GM12878 (cell line): ENCODE measurements around the gene GNAQ. TPM values are rescaled to one million over a fixed set of nuclear protein-coding genes. Genes with fewer than 3 reads are reported as not detected.

Source experiments
- ATAC-seq: fragments of 200-7000 bp; cut with Tn5 transposase; 3 replicates; pipeline ENCODE4 v1.9.1; 2020; ENCODE audit warnings: mild to moderate bottlenecking, moderate library complexity
- BruUV-seq: library from RNA; stranded (reverse); fragments of 400-500 nt; replicated peaks from 2 replicates; lab custom pipeline; 2021; lab: Mats Ljungman, UMichigan
- CTCF ChIA-PET: fragments of 300-600 bp; sonication (Branson Sonifier 250); formaldehyde crosslinking; extraction: SDS; loops from one replicate; lab custom pipeline; 2021; ENCODE audit warnings: inconsistent platforms; lab: Yijun Ruan, JAX
- POLR2A ChIA-PET: fragments of 350-600 bp; formaldehyde crosslinking; extraction: SDS; loops from one replicate; lab custom pipeline; 2021; ENCODE audit warnings: inconsistent platforms; lab: Charles Lee
- RAD21 ChIA-PET: fragments of 300-600 bp; sonication (Branson Sonifier 250); formaldehyde crosslinking; loops from one replicate; lab custom pipeline; 2023; ENCODE audit warnings: antibody characterized with exemption; ENCODE audit not compliant: unreplicated experiment; lab: Charles Lee
- SMC1A ChIA-PET: fragments of 300-600 bp; sonication (Branson Sonifier 250); formaldehyde crosslinking; loops from one replicate; lab custom pipeline; 2023; ENCODE audit not compliant: unreplicated experiment, uncharacterized antibody; lab: Charles Lee
- DNase-seq: peaks from one replicate; pipeline ENCODE4 v3.0.0-alpha.2; 2011; ENCODE audit warnings: low read depth, low spot score
- FAIRE-seq: peaks from 3 replicates; lab custom pipeline; 2011; peaks lifted over from hg19 to GRCh38; lab: Jason Lieb, UNC
- H2AFZ ChIP-seq: 2 replicates; pipeline ENCODE4 v1.6.0; 2011; ENCODE audit warnings: low read depth, low read length, control low read depth; ENCODE audit not compliant: control insufficient read depth
- H3K27ac ChIP-seq: 2 replicates; pipeline ENCODE4 v1.5.1; 2011; ENCODE audit warnings: control low read depth; ENCODE audit not compliant: control insufficient read depth, insufficient read depth
- H3K27me3 ChIP-seq, 2 experiments: replicated peaks in 1 of 2; 2 replicates each; pipeline versions ENCODE4 v1.6.0 to v1.6.1; 2011; ENCODE audit warnings: low read length in 1 of 2; ENCODE audit not compliant: control insufficient read depth in 2 of 2, insufficient read depth in 2 of 2
- H3K36me3 ChIP-seq, 2 experiments: 2 replicates each; pipeline ENCODE4 v1.5.1; 2011; ENCODE audit warnings: low read length in 1 of 2; ENCODE audit not compliant: control insufficient read depth in 2 of 2, insufficient read depth in 2 of 2
- H3K4me1 ChIP-seq: 2 replicates; pipeline ENCODE4 v1.6.1; 2011; ENCODE audit warnings: mild to moderate bottlenecking, low read length, moderate library complexity, mixed read lengths; ENCODE audit not compliant: control insufficient read depth, insufficient read depth
- H3K4me2 ChIP-seq: 2 replicates; pipeline ENCODE4 v1.6.0; 2011; ENCODE audit warnings: control low read depth; ENCODE audit not compliant: control insufficient read depth, insufficient read depth
- H3K4me3 ChIP-seq: fragments of 200-600 bp; sonication (generic); 2 replicates; pipeline ENCODE4 v1.5.1; 2016
- H3K79me2 ChIP-seq: 2 replicates; pipeline ENCODE4 v1.6.0; 2011; ENCODE audit warnings: low read length; ENCODE audit not compliant: control insufficient read depth, insufficient read depth
- H3K9ac ChIP-seq: 2 replicates; pipeline ENCODE4 v1.8.0; 2011; ENCODE audit warnings: low read length, control low read depth, mixed read lengths; ENCODE audit not compliant: control insufficient read depth, insufficient read depth
- H3K9me3 ChIP-seq: replicated peaks from 3 replicates; pipeline ENCODE4 v1.5.1; 2011; ENCODE audit warnings: mild to moderate bottlenecking, low read length; ENCODE audit not compliant: control insufficient read depth, insufficient read depth
- H4K20me1 ChIP-seq: 2 replicates; pipeline ENCODE4 v1.6.0; 2011; ENCODE audit not compliant: control insufficient read depth, insufficient read depth
- BHLHE40 ChIP-seq, 2 experiments: fragments of 450-650 bp in 1 of 2; IDR thresholded peaks; 2 replicates each; pipeline ENCODE4 v1.6.1; 2011 to 2017; ENCODE audit warnings: low read depth in 2 of 2, borderline replicate concordance in 1 of 2, improper control_type of control experiment in 1 of 2, low read length in 1 of 2, mild to moderate bottlenecking in 1 of 2
- CBX3 ChIP-seq: fragments of 200-600 bp; sonication (generic); IDR thresholded peaks from 2 replicates; pipeline ENCODE4 v1.6.1; 2016; ENCODE audit warnings: low read depth, borderline replicate concordance
- FOS ChIP-seq: IDR thresholded peaks from 3 replicates; pipeline ENCODE4 v1.6.1; 2011; ENCODE audit warnings: borderline replicate concordance; ENCODE audit not compliant: insufficient read length; ENCODE audit errors: extremely low read depth
- RAD51 ChIP-seq: fragments of 450-650 bp; IDR thresholded peaks from 2 replicates; pipeline ENCODE4 v1.6.1; 2016; ENCODE audit warnings: moderate library complexity, mild to moderate bottlenecking, inconsistent platforms
- WGBS: methylation state at CpG from one replicate; pipeline ENCODE4 v1.1.6; 2016; ENCODE audit warnings: low lambda C conversion rate; ENCODE audit not compliant: insufficient replicate concordance, insufficient coverage; ENCODE audit errors: missing lambda C conversion rate; 5-methylcytosine and 5-hydroxymethylcytosine counted together
- in situ Hi-C: fragments of 300-500 bp; cut with MboI; formaldehyde crosslinking; loops from 9 replicates; pipeline ENCODE4 v1.14.3; 2018; ENCODE audit warnings: mixed read lengths
- intact Hi-C: fragments of 100-400 bp; cut with micrococcal nuclease; formaldehyde crosslinking; loops from one replicate; pipeline ENCODE4 v1.14.2; 2022; ENCODE audit not compliant: unreplicated experiment
- polyA plus RNA-seq, 11 experiments: library from polyadenylated mRNA; depleted of rRNA in 4 of 11; unstranded in 6 of 11; stranded (reverse) in 5 of 11; fragments of >200 nt; fragmentation: Nextera tagmentation in 4 of 11; fragmentation: Illumina TruSeq in 1 of 11; extraction: Ambion mirVana in 4 of 11; extraction: Trizol in 1 of 11; gene quantifications; 1 replicate in 1 of 11; 2 replicates in 10 of 11; pipeline versions ENCODE4 v1.2.1 to v1.2.3, GENCODE V29; 2011 to 2016; ENCODE audit warnings: inconsistent platforms in 2 of 11, missing spikeins in 2 of 11, low read depth in 1 of 11
- total RNA-seq, 4 experiments: library from RNA; depleted of rRNA in 3 of 4; stranded (reverse); fragments of >200 nt in 3 of 4; fragmentation: Illumina TruSeq in 1 of 4; extraction: Trizol in 1 of 4; gene quantifications; 2 replicates each; pipeline versions ENCODE4 v1.2.1 to v1.2.3, GENCODE V29; 2013 to 2021
- TF ChIP-seq, protein P1 (sequence below): IDR thresholded peaks from 2 replicates; pipeline ENCODE4 v1.6.1; 2012; ENCODE audit warnings: low read length, inconsistent platforms
- TF ChIP-seq, protein P2 (sequence below): fragments of 450-650 bp; IDR thresholded peaks from 2 replicates; pipeline ENCODE4 v1.6.1; 2017; ENCODE audit warnings: mild to moderate bottlenecking
- TF ChIP-seq, protein P3 (sequence below): fragments of 450-650 bp; IDR thresholded peaks from 2 replicates; pipeline ENCODE4 v1.6.1; 2014; ENCODE audit warnings: mild to moderate bottlenecking

GNAQ gene
- total and polyA plus RNA-seq, 10 of the 15 experiments (the other 5 are each of a cell fraction or from before 2014, with no cell fraction given) = 0.15 to 47.2 (median 0.49) TPM

DNA sequence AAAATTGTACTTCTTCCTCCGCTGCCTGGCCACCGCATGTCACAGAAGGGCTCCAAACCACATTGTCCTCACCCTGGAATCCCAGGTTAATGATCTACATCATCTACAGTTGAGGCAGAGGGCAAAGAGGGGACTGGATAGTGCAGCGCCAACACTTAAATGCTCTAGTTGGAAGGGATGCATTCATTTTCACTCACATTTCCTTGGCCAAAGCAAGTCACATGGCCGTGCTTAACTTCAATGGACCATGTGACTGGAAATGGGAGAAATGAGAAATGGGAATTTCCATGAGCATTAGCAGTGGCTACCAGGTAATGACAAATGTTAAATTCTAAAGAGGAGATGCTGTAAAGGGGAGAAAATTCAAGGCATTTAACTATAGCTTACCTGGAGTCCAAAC, 13.3 kb upstream of the GNAQ start:
- ChIA-PET RAD21 (interaction anchor here (1.5 to 1.6 kb wide), 2 partner anchors 9 to 74 kb away, joined by 3 to 5 read pairs; no protein-coding TSS in a partner anchor), SMC1A (interaction anchor here (0.9 to 2.6 kb wide), 6 partner anchors 8 to 255 kb away, joined by 3 to 20 read pairs (median 5); no protein-coding TSS in a partner anchor), CTCF (interaction anchor here (1.5 to 3.1 kb wide), 3 partner anchors 9 to 66 kb away, joined by 3 to 30 read pairs (median 4); no protein-coding TSS in a partner anchor), POLR2A (no interaction called here)
- no peak overlapping the region for H3K4me2 ChIP-seq
- H4K20me1 ChIP-seq = no peaks in the 10 kb centered on the region
- no peak overlapping the region for H2AFZ ChIP-seq
- BruUV-seq = no TSS peak
- no peak overlapping the region for H3K9ac ChIP-seq
- no peaks in the 10 kb centered on the region for H3K36me3 ChIP-seq
- WGBS = 37% methylated on average over 4 of the region's 4 CpGs
- no peak overlapping the region for H3K27ac ChIP-seq
- DNase-seq (no peak), ATAC-seq (no peak), FAIRE-seq (no peak)
- no peaks in the 10 kb centered on the region; a peak in 1 of 4 replicates for H3K27me3 ChIP-seq
- H3K4me3 ChIP-seq = no peak overlapping the region
- TF ChIP-seq, protein P1, sequence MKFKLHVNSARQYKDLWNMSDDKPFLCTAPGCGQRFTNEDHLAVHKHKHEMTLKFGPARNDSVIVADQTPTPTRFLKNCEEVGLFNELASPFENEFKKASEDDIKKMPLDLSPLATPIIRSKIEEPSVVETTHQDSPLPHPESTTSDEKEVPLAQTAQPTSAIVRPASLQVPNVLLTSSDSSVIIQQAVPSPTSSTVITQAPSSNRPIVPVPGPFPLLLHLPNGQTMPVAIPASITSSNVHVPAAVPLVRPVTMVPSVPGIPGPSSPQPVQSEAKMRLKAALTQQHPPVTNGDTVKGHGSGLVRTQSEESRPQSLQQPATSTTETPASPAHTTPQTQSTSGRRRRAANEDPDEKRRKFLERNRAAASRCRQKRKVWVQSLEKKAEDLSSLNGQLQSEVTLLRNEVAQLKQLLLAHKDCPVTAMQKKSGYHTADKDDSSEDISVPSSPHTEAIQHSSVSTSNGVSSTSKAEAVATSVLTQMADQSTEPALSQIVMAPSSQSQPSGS = no peak
- TF ChIP-seq RAD51 = 0 out of 2 replicates have a peak, but pooled peaks have one; percentile 16
- in situ Hi-C loops (no loop called here), intact Hi-C loops (loop anchor here (5.0 kb wide), 1 partner anchor 47 kb away; no protein-coding TSS in a partner anchor)
- H3K79me2 ChIP-seq = no peaks in the 10 kb centered on the region
- no peaks in the 10 kb centered on the region for H3K4me1 ChIP-seq
- no peaks in the 10 kb centered on the region for H3K9me3 ChIP-seq

DNA sequence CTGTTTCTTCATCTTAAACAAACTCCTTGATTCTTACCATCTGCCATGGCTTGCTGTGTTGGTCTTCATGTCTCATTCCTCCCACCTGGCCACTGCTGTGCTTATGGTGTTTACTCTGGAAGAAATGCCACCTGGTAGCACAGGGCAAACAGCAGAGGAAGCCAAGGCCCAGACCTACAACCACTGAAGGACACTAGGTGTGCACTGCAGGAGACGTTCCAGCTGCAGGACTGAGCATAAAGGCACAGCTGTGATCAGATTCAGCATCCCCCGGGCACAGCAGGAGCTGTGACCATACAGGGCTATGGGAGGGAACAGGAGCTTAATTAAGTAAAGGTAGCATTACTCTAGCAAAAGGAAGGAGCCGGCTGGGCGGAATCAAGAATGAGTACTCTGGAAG, 12.6 kb upstream of the GNAQ start:
- in situ Hi-C loops = no loop called here
- ChIA-PET SMC1A (interaction anchor here (0.9 kb wide), 1 partner anchor 9 kb away, joined by 3 read pairs; no protein-coding TSS in a partner anchor), RAD21 (interaction anchor here (1.5 kb wide), 1 partner anchor 8 kb away, joined by 3 read pairs; no protein-coding TSS in a partner anchor), CTCF (no interaction called here), POLR2A (no interaction called here)
- Histone ChIP-seq H3K27me3 (no peaks in the 10 kb centered on the region; a peak in 1 of 4 replicates), H3K27ac (no peak overlapping the region), H3K4me2 (no peak overlapping the region), H3K36me3 (no peaks in the 10 kb centered on the region), H3K9me3 (no peaks in the 10 kb centered on the region), H3K9ac (no peak overlapping the region), H3K4me1 (no peaks in the 10 kb centered on the region), H3K4me3 (no peak overlapping the region), H4K20me1 (no peaks in the 10 kb centered on the region), H2AFZ (no peak overlapping the region), H3K79me2 (no peaks in the 10 kb centered on the region)
- no peak for FAIRE-seq
- WGBS = 33% methylated on average over 4 of the region's 4 CpGs
- ATAC-seq = no peak
- BruUV-seq = no TSS peak
- intact Hi-C loops = no loop called here
- no peak for DNase-seq
- TF ChIP-seq FOS (no peak), CBX3 (no peak), BHLHE40 (IDR thresholded peaks at IDR 0.05; ENCODE audit: borderline replicate concordance in 1 of 2, low read depth in 2 of 2, low read length in 1 of 2) (no peak)
- TF ChIP-seq, protein P2, sequence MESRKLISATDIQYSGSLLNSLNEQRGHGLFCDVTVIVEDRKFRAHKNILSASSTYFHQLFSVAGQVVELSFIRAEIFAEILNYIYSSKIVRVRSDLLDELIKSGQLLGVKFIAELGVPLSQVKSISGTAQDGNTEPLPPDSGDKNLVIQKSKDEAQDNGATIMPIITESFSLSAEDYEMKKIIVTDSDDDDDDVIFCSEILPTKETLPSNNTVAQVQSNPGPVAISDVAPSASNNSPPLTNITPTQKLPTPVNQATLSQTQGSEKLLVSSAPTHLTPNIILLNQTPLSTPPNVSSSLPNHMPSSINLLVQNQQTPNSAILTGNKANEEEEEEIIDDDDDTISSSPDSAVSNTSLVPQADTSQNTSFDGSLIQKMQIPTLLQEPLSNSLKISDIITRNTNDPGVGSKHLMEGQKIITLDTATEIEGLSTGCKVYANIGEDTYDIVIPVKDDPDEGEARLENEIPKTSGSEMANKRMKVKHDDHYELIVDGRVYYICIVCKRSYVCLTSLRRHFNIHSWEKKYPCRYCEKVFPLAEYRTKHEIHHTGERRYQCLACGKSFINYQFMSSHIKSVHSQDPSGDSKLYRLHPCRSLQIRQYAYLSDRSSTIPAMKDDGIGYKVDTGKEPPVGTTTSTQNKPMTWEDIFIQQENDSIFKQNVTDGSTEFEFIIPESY = no peak
- TF ChIP-seq, protein P3, sequence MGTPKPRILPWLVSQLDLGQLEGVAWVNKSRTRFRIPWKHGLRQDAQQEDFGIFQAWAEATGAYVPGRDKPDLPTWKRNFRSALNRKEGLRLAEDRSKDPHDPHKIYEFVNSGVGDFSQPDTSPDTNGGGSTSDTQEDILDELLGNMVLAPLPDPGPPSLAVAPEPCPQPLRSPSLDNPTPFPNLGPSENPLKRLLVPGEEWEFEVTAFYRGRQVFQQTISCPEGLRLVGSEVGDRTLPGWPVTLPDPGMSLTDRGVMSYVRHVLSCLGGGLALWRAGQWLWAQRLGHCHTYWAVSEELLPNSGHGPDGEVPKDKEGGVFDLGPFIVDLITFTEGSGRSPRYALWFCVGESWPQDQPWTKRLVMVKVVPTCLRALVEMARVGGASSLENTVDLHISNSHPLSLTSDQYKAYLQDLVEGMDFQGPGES = no peak
